ENCODE measurements around the gene MICALL2. TPM values are rescaled to one million over a fixed set of nuclear protein-coding genes. Genes with fewer than 3 reads are reported as not detected.
A peak's percentile ranks its signal among the peaks of the same experiment; 100 is the strongest.

Gene MICALL2
- total and polyA plus RNA-seq, 3 donors from 2014 or later, result 13.4 to 39.4 (median 29.4) TPM

GRCh38 chr7:1466524-1467271 lies 7.4 kb upstream of the MICALL2 start:
- no peaks in the 10 kb centered on the region for H3K9me3 ChIP-seq
- TF ChIP-seq, protein P1, sequence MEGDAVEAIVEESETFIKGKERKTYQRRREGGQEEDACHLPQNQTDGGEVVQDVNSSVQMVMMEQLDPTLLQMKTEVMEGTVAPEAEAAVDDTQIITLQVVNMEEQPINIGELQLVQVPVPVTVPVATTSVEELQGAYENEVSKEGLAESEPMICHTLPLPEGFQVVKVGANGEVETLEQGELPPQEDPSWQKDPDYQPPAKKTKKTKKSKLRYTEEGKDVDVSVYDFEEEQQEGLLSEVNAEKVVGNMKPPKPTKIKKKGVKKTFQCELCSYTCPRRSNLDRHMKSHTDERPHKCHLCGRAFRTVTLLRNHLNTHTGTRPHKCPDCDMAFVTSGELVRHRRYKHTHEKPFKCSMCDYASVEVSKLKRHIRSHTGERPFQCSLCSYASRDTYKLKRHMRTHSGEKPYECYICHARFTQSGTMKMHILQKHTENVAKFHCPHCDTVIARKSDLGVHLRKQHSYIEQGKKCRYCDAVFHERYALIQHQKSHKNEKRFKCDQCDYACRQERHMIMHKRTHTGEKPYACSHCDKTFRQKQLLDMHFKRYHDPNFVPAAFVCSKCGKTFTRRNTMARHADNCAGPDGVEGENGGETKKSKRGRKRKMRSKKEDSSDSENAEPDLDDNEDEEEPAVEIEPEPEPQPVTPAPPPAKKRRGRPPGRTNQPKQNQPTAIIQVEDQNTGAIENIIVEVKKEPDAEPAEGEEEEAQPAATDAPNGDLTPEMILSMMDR (IDR thresholded peaks at IDR 0.05), result no peak
- no peak for TF ChIP-seq POLR2A (IDR thresholded peaks at IDR 0.05)
- 52 to 100% methylated on average over 1 to 17 of the region's 17 CpGs for WGBS, 2 donors
- DNase-seq, result peak; percentile 55
- no peaks in the 10 kb centered on the region for H3K27me3 ChIP-seq
- H3K4me3 ChIP-seq, result no peak overlapping the region
- H3K4me1 ChIP-seq, result peaks cover under 1% of the 10 kb centered on the region
- intact Hi-C loops (cut with DNase I; ENCODE audit: low total_unique reads), result no loop called here
- no peaks in the 10 kb centered on the region for H3K36me3 ChIP-seq (ENCODE audit: low read depth, missing control alignments)
- no peak overlapping the region for H3K27ac ChIP-seq

GRCh38 chr7:1464694-1465093 lies 5.4 kb upstream of the MICALL2 start:
- H3K4me3 ChIP-seq, result no peak overlapping the region
- H3K27ac ChIP-seq, result no peak overlapping the region
- H3K36me3 ChIP-seq (ENCODE audit: low read depth, missing control alignments), result no peaks in the 10 kb centered on the region
- TF ChIP-seq POLR2A (IDR thresholded peaks at IDR 0.05), result no peak
- TF ChIP-seq, protein P1 (IDR thresholded peaks at IDR 0.05), result no peak
- peaks cover 14% of the 10 kb centered on the region for H3K4me1 ChIP-seq
- WGBS, 2 donors, result 76 to 79% methylated on average over 9 to 12 of the region's 12 CpGs
- H3K27me3 ChIP-seq, result no peaks in the 10 kb centered on the region
- intact Hi-C loops (cut with DNase I; ENCODE audit: low total_unique reads), result no loop called here
- H3K9me3 ChIP-seq, result no peaks in the 10 kb centered on the region
- no peak for DNase-seq

- H3K36me3 ChIP-seq (ENCODE audit: low read depth, missing control alignments), result no peaks in the 10 kb centered on the region
- no peaks in the 10 kb centered on the region for H3K27me3 ChIP-seq
- no peak overlapping the region for H3K4me3 ChIP-seq
- H3K9me3 ChIP-seq, result no peaks in the 10 kb centered on the region
- peaks cover 16% of the 10 kb centered on the region for H3K4me1 ChIP-seq
- TF ChIP-seq, protein P1 (IDR thresholded peaks at IDR 0.05), result no peak
- no peak for TF ChIP-seq POLR2A (IDR thresholded peaks at IDR 0.05)
- peak; percentile 27 for DNase-seq
- intact Hi-C loops (cut with DNase I; ENCODE audit: low total_unique reads), result no loop called here
- H3K27ac ChIP-seq, result no peak overlapping the region
- 46 to 65% methylated on average over 4 to 18 of the region's 18 CpGs for WGBS, 2 donors
These were observed 4.5 kb upstream of the MICALL2 start for GRCh38 chr7:1463676-1464223.

GRCh38 chr7:1461646-1462375 lies 2.5 kb upstream of the MICALL2 start:
- Histone ChIP-seq H3K4me1 (peaks cover 23% of the 10 kb centered on the region), H3K27me3 (no peaks in the 10 kb centered on the region), H3K36me3 (ENCODE audit: low read depth, missing control alignments) (no peaks in the 10 kb centered on the region), H3K9me3 (no peaks in the 10 kb centered on the region), H3K4me3 (no peak overlapping the region), H3K27ac (peak overlapping the region; percentile 39 to 71)
- no peak for DNase-seq
- TF ChIP-seq, protein P1 (IDR thresholded peaks at IDR 0.05), result no peak
- TF ChIP-seq POLR2A (IDR thresholded peaks at IDR 0.05), result no peak
- WGBS, 2 donors, result 66 to 67% methylated on average over 16 to 18 of the region's 18 CpGs
- intact Hi-C loops (cut with DNase I; ENCODE audit: low total_unique reads), result no loop called here

All from testis (tissue), 3 donors.